GM21786 (cell line): Measurements from ENCODE around the gene OR8A1.
"Not testable (repeated sequence)": the region's sequence is repeated elsewhere in the genome, so short reads cannot be mapped to it uniquely, and the experiment has no call there.

Source experiments
- ATAC-seq: cut with Tn5 transposase; IDR thresholded peaks from one replicate; pipeline ENCODE4 v1.9.1; 2021; ENCODE audit not compliant: unreplicated experiment

OR8A1 gene

DNA sequence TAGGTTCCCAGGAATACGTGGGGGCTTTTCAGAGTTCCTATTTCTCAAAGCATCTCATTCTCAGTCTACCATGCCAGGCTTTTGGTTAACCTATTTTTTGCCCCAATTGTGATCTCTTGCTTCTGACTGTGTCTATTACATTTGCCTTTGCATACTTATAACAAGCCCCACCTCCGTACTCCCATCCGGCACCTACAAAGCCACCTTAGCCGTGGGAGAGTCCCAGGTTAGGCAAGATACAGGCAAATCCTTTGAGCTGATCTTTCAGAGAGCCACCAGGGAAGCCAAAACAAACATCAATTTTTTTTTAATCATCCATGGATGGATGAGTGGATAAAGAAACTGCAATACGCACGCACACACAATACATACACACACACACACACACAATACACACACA, 22.8 kb downstream of the OR8A1 start:
- ATAC-seq = no peak

DNA sequence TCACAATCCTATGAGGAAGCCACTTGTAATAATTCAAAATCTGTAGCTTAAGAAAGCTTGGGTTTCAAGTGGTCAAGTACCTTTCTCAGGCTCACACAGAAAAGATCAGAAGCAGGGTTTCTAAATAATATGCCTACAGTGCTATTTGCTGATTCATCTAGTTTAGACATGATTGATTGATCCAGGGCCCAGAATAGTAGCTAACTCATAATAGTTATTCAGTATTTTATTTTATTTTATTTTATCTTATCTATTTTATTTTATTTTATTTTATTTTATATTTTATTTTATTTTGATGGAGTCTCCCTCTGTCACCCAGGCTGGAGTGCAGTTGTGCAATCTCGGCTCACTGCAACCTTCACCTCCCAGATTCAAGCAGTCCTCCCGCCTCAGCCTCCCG, 25.5 kb downstream of the OR8A1 start:
- ATAC-seq = no peak

DNA sequence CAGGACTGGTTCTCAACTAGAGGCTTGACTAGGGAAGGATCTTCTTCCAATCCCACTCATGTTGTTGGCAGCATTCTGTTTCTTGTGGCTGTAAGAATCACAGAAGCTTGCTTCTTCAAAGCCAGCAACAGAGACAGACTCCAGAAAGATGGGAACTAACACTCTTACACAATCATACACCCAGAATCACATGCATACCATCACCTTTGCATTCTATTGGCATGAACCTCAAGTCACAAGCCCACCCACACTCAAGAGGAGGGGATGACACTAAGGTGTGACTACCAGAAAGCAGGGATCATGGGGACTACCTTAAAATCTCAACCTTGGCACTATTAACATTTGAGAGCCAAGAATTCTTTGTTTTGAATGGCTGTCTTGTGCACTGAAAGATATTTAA, 27.8 kb downstream of the OR8A1 start:
- no peak for ATAC-seq

DNA sequence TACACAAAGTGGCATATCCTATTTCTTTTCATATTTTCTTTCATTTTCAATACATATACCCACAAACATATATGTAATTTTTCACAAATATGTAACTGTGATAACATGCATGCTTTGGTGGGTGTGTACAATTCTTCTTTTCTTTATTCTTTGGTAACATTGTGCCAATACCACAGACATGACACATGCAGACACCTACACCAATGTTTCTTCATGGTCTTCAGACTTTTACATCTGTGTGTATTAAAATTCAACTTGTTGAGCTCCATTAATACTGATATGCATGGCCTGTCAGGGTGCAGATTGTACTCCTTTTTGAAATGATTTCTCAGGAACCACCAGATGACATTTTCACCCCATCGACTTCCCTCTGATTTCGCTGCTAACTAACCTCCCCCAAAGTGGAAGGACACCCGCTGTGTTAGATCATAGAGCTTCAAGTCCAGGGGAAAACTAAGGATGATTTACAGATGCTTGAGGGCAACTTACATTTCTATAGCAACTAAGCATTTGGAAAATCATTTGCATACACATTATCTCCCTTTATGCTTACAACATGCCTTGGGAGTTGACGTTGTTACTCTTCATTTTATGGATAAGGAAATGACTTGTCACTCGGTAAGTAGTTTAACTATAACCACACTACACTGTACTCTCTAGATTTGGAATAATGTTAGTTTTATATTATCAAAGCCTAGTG, 31.0 kb downstream of the OR8A1 start:
- no peak for ATAC-seq

DNA sequence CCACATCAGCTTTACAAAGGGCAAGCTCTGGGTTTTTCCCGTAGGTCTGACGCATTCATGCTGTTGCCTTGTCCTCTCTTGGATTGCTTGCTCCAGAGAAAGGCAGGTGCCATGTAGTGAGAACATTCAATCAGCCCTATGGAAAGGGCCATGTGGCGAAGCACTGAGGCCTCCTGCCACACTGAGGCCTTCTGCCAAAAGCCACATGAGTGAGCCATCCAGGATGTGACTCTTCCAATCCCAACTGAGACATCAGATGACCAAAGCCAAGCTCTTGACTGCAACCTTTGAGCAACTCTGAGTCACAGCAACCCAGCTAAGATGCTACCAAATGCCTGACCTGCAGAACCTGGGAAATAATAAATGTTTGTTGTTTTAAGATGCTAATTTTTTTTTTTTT, 32.4 kb downstream of the OR8A1 start:
- ATAC-seq = no peak

GRCh38 chr11:124602723-124603122, 32.9 kb downstream of the OR8A1 start:
- ATAC-seq = not testable (repeated sequence)

- ATAC-seq = no peak
These were observed 35.9 kb downstream of the OR8A1 start for GRCh38 chr11:124605719-124606118.

- no peak for ATAC-seq
These were observed 38.4 kb downstream of the OR8A1 start for GRCh38 chr11:124608147-124608546.

DNA sequence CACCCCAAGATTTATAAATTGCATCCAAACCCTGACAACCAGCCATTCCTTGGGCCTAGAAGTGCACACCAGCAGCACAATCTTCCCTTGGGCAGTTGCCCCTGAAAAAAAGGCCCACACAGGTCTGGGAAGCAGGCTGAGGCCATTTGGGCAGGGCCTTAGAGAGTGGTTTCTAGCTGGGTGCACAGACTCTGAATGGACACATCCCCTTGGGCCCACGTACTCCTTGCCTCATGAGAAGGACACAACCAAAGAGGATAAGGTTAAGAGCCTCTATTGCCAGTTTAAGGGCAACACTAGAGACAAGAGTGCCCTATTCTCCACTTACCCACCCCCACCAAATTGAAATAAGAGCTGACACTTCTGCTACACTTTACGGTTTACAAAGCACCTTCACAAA, 40.5 kb downstream of the OR8A1 start:
- ATAC-seq = no peak

DNA sequence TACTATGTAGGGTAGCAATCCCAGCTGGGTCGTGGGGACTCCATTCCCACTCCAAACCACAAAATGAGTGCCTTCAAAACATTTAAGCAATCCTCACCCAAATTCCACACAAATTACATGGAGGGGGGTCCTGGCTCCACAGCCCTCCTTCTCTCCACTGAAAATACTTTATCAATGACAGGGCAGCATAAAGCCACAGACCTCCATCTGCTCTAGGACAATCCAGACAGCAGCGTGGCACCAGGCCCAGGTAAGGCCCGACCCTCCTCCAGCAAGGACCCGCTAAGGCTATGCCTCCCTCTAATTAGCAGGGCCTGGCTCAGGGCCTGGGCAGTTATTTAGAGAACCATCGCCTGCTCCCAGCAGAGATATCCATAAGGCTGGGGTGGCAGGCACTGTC, 41.3 kb downstream of the OR8A1 start, which contains the start of gene PANX3:
Gene PANX3 (plus strand): TSS at position 365 of the 400 bp plus-strand sequence. CDS start 129 bp downstream, outside the sequence.
- ATAC-seq = no peak

- no peak for ATAC-seq
These were observed 42.2 kb downstream of the OR8A1 start for GRCh38 chr11:124612045-124612444.

DNA sequence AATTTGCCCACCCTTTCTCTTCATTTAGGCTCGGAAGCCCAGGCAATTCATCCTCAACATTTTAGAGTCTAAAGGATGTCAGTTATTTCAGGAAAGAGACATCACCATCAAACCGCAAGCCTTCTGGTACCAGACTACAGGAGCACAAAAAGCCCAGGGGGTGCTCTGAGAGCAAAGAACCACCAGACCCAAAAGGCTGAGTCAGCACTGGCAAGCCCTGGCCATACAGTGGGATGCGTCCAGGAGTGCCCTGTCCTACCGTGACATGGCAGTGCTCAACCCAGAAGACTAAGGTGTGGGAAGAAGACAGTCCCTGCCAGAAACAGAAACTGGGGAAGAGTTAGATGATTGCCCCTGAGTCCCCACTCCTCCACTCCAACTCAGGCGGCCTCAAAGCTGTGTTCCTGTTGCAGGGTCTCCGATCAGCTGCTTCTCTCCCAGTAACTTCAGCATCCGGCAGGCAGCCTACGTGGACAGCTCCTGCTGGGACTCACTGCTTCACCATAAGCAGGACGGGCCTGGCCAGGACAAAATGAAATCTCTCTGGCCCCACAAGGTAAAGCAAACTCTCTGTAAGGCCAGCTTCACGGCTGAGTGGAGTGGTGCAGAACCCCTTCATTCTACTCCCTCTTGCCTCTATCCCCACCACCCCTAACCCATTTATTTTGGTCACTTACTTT, 42.9 kb downstream of the OR8A1 start:
- no peak for ATAC-seq

DNA sequence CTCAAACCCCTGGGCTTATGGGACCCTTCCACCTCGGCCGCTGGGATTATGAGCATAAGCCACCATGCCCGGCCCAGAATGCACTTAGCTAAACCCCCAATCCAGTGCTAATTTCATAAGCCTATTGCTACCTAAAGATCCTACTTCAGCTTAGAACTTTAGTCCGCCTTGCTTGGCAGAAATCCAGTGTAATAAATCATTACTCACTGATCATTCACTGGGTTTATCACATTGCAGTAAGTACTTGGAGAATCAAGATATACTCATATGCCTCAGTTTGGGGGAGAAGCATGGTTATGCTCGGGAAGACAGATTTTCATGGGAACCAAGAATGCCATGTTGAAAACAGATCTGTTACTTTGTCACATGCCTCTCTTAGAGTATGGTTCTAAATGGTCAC, 49.1 kb downstream of the OR8A1 start:
- no peak for ATAC-seq
